ENCODE results near the gene PROX1.

PROX1 gene, protein sequence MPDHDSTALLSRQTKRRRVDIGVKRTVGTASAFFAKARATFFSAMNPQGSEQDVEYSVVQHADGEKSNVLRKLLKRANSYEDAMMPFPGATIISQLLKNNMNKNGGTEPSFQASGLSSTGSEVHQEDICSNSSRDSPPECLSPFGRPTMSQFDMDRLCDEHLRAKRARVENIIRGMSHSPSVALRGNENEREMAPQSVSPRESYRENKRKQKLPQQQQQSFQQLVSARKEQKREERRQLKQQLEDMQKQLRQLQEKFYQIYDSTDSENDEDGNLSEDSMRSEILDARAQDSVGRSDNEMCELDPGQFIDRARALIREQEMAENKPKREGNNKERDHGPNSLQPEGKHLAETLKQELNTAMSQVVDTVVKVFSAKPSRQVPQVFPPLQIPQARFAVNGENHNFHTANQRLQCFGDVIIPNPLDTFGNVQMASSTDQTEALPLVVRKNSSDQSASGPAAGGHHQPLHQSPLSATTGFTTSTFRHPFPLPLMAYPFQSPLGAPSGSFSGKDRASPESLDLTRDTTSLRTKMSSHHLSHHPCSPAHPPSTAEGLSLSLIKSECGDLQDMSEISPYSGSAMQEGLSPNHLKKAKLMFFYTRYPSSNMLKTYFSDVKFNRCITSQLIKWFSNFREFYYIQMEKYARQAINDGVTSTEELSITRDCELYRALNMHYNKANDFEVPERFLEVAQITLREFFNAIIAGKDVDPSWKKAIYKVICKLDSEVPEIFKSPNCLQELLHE

GRCh38 chr1:213987927-213988506 is at the start of gene PROX1:
PROX1 (plus strand) TSS chr1:213987973; CDS start chr1:213996536, 8,563 bp downstream.
- DNase-seq (ENCODE audit: extremely low spot score) = peak; percentile 63
- CTCF ChIA-PET = interaction anchor here (0.7 kb wide), 1 partner anchor 29 kb away, joined by 3 read pairs; no protein-coding TSS in a partner anchor
- TF ChIP-seq, protein P1, sequence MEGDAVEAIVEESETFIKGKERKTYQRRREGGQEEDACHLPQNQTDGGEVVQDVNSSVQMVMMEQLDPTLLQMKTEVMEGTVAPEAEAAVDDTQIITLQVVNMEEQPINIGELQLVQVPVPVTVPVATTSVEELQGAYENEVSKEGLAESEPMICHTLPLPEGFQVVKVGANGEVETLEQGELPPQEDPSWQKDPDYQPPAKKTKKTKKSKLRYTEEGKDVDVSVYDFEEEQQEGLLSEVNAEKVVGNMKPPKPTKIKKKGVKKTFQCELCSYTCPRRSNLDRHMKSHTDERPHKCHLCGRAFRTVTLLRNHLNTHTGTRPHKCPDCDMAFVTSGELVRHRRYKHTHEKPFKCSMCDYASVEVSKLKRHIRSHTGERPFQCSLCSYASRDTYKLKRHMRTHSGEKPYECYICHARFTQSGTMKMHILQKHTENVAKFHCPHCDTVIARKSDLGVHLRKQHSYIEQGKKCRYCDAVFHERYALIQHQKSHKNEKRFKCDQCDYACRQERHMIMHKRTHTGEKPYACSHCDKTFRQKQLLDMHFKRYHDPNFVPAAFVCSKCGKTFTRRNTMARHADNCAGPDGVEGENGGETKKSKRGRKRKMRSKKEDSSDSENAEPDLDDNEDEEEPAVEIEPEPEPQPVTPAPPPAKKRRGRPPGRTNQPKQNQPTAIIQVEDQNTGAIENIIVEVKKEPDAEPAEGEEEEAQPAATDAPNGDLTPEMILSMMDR (IDR thresholded peaks at IDR 0.05; ENCODE audit: control extremely low read depth, extremely low read depth, low read depth, missing control alignments) = no peak
- POLR2A ChIA-PET = no interaction called here

DNA sequence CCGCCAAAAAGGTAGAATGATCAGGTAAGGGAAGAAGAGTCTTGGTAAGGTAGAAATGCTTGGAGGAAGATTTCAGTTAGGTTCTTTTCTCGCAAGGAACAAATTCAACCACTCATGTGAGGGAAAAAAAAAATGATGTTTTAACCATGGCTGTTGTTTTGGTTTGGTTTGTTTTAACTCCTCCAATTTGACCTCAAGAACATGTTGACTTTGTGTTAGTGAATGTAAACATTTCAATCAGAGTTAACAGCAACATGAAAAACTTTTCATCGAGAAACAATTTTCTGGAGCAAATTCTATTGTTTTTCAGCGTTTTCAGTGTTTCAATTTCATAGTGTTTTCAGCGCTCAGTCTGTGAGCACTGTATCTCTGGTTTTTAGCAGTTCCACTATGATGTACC is 49.0 kb upstream of the PROX1 start:
- TF ChIP-seq, protein P1 (IDR thresholded peaks at IDR 0.05; ENCODE audit: control extremely low read depth, extremely low read depth, low read depth, missing control alignments) = no peak
- POLR2A ChIA-PET = no interaction called here
- DNase-seq (ENCODE audit: extremely low spot score) = no peak
- CTCF ChIA-PET = no interaction called here

- ChIA-PET CTCF (no interaction called here), POLR2A (no interaction called here)
- TF ChIP-seq, protein P1 (IDR thresholded peaks at IDR 0.05; ENCODE audit: control extremely low read depth, extremely low read depth, low read depth, missing control alignments) = no peak
- no peak for DNase-seq (ENCODE audit: extremely low spot score)
Measured at GRCh38 chr1:213939888-213940287, 47.9 kb upstream of the PROX1 start.

GRCh38 chr1:213940947-213941346 is 46.8 kb upstream of the PROX1 start:
- no peak for DNase-seq (ENCODE audit: extremely low spot score)
- TF ChIP-seq, protein P1 (IDR thresholded peaks at IDR 0.05; ENCODE audit: control extremely low read depth, extremely low read depth, low read depth, missing control alignments) = no peak
- ChIA-PET POLR2A (no interaction called here), CTCF (no interaction called here)

- POLR2A ChIA-PET = no interaction called here
- TF ChIP-seq, protein P1 (IDR thresholded peaks at IDR 0.05; ENCODE audit: control extremely low read depth, extremely low read depth, low read depth, missing control alignments) = no peak
Measured at GRCh38 chr1:213942061-213942460, 45.7 kb upstream of the PROX1 start.

DNA sequence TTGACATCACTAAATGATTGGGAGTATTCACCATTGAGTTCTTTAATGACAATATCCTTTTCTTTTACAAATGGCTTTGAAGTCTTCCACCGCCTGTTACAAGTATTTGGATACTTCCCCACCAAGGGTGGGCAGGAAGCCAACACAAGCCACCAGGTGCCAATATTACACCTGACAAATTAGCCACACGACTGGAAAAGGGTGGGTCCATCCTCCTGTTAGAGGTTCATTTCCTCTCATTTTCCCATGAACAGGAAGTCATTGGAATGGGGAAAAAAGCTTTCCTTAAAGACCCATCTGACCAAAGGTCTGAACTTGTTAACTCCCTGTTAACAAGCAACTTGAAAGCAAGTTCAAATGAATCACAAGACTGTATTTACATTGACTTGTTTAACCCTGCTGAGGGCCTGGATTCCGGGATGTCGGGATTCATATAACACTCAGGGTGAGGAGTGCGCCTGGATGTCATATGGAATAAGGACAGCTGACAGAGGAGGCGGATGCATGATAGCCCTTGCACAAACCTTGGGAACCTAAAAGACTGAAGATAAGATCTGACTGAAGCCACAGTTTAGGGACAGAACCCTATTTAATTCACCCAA is 40.5 kb upstream of the PROX1 start:
- ChIA-PET CTCF (no interaction called here), POLR2A (no interaction called here)
- TF ChIP-seq, protein P1 (IDR thresholded peaks at IDR 0.05; ENCODE audit: control extremely low read depth, extremely low read depth, low read depth, missing control alignments) = no peak
- no peak for DNase-seq (ENCODE audit: extremely low spot score)

More at GRCh38 chr1:213942061-213942460, 45.7 kb upstream of the PROX1 start:
- CTCF ChIA-PET = no interaction called here
- no peak for DNase-seq (ENCODE audit: extremely low spot score)
